HUES6 (cell line): Measurements from ENCODE around the gene OR2T34.
"Not testable (repeated sequence)": the region's sequence is repeated elsewhere in the genome, so short reads cannot be mapped to it uniquely, and the experiment has no call there.

Experiments used
- H3K27ac ChIP-seq: 2 replicates; pipeline ENCODE4 v1.7.0; 2013; ENCODE audit warnings: low read depth, mild to moderate bottlenecking, low read length, inconsistent platforms
- H3K27me3 ChIP-seq: 2 replicates; pipeline ENCODE4 v1.6.1; 2013; ENCODE audit warnings: low read length; ENCODE audit not compliant: control insufficient read depth, insufficient read depth
- H3K36me3 ChIP-seq: 2 replicates; pipeline ENCODE4 v1.6.1; 2013; ENCODE audit warnings: low read length; ENCODE audit not compliant: control insufficient read depth, insufficient read depth
- H3K4me1 ChIP-seq: 2 replicates; pipeline ENCODE4 v1.6.1; 2013; ENCODE audit warnings: low read length; ENCODE audit not compliant: control insufficient read depth, insufficient read depth
- H3K4me3 ChIP-seq: 2 replicates; pipeline ENCODE4 v1.5.1; 2013; ENCODE audit warnings: low read depth, low read length
- H3K9ac ChIP-seq: one replicate; pipeline ENCODE4 v1.6.1; 2013; ENCODE audit warnings: mild to moderate bottlenecking, low read length
- H3K9me3 ChIP-seq: 2 replicates; pipeline ENCODE4 v1.6.1; 2013; ENCODE audit warnings: low read depth, low read length; ENCODE audit not compliant: control insufficient read depth, insufficient read depth

OR2T34 gene

GRCh38 chr1:248593226-248593625, 18.7 kb upstream of the OR2T34 start:
- no peaks in the 10 kb centered on the region for H3K36me3 ChIP-seq
- H3K4me1 ChIP-seq: no peaks in the 10 kb centered on the region
- no peaks in the 10 kb centered on the region for H3K27me3 ChIP-seq
- H3K9me3 ChIP-seq: peaks cover 37% of the 10 kb centered on the region; the same call in 1 of the 2 replicates
- H3K27ac ChIP-seq: no peak overlapping the region
- H3K4me3 ChIP-seq: no peak overlapping the region; the same call in 1 of the 2 replicates
- no peak overlapping the region for H3K9ac ChIP-seq

DNA sequence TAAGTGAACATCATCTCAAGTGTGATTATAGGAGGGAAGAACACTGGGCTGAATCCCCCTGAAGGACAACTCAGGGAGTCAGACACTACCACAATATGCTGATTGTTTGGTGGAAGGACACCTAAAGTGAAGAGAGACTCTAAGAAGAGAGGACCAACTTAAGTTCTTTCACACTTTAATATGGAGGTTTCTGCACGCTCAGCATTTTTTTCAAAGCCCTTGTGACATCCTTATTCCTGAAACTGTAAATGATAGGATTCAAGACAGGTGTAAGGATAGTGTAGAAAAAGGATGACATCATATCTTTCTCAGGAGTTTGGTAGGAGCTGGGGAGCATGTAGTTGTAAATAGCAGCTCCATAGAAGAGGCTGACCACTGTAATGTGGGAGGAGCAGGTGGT, 18.1 kb upstream of the OR2T34 start:
- H3K4me3 ChIP-seq: no peak overlapping the region; the same call in 1 of the 2 replicates
- H3K4me1 ChIP-seq: no peaks in the 10 kb centered on the region
- H3K9me3 ChIP-seq: peaks cover 38% of the 10 kb centered on the region; the same call in 1 of the 2 replicates
- H3K9ac ChIP-seq: no peak overlapping the region
- H3K27me3 ChIP-seq: no peaks in the 10 kb centered on the region
- no peaks in the 10 kb centered on the region for H3K36me3 ChIP-seq
- no peak overlapping the region for H3K27ac ChIP-seq

GRCh38 chr1:248590055-248590454, 15.5 kb upstream of the OR2T34 start:
- H3K27ac ChIP-seq: no peak overlapping the region
- H3K4me3 ChIP-seq: no peak overlapping the region
- H3K9me3 ChIP-seq: peaks cover 26% of the 10 kb centered on the region; the same call in 1 of the 2 replicates
- H3K9ac ChIP-seq: no peak overlapping the region
- no peaks in the 10 kb centered on the region for H3K27me3 ChIP-seq
- H3K4me1 ChIP-seq: no peaks in the 10 kb centered on the region
- no peaks in the 10 kb centered on the region for H3K36me3 ChIP-seq

DNA sequence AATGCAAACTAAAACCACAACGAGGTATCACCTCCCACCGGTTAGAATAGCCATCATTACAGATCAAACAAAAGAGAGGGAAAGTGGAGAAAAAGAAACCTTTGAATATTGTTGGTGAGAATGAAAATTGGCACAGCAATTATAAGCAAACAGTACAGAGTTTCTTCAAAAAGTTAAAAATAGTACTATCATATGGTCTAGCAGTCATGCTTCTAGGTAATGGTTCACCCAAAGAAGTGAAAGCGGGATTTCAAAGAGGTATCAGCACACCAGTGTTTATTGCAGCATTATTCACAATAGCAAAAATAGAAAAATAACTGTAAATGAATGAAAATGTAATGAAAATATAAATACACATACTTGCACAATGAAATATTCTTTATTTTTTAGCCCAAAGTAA, 14.8 kb upstream of the OR2T34 start:
- Histone ChIP-seq H3K4me1 (no peaks in the 10 kb centered on the region), H3K9me3 (peaks cover 22% of the 10 kb centered on the region; the same call in 1 of the 2 replicates), H3K9ac (no peak overlapping the region), H3K27me3 (no peaks in the 10 kb centered on the region), H3K27ac (no peak overlapping the region), H3K36me3 (no peaks in the 10 kb centered on the region), H3K4me3 (no peak overlapping the region)

DNA sequence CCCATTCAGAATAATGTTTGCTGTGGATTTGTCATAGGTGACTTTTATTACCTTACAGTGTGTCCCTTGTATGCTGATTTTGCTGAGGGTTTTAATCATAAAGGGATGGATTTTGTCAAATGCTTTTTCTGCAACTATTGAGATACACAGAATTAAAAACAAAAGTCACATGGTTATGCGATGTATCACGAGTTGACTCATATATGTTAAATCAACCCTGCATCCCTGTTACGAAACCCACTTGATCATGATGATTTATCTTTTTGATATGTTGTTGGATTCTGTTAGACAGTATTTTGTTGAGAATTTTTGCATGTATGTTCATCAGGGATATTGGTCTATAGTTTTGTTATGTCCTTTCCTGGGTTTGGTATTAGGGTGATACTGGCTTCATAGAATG, 10.7 kb upstream of the OR2T34 start:
- peaks cover 7% of the 10 kb centered on the region; the same call in 1 of the 2 replicates for H3K9me3 ChIP-seq
- H3K9ac ChIP-seq: no peak overlapping the region
- no peaks in the 10 kb centered on the region for H3K27me3 ChIP-seq
- H3K36me3 ChIP-seq: no peaks in the 10 kb centered on the region
- no peaks in the 10 kb centered on the region for H3K4me1 ChIP-seq
- no peak overlapping the region for H3K4me3 ChIP-seq
- no peak overlapping the region for H3K27ac ChIP-seq

- Histone ChIP-seq H3K36me3 (no peaks in the 10 kb centered on the region), H3K9me3 (peaks cover 9% of the 10 kb centered on the region; the same call in 1 of the 2 replicates)
Observed at GRCh38 chr1:248576260-248576980, 1.9 kb upstream of the OR2T34 start.

GRCh38 chr1:248573856-248574255, 701 bp downstream of the OR2T34 start:
- H3K9ac ChIP-seq, H3K27ac ChIP-seq, H3K27me3 ChIP-seq, H3K36me3 ChIP-seq, H3K9me3 ChIP-seq, H3K4me3 ChIP-seq, H3K4me1 ChIP-seq: not testable (repeated sequence)

More at GRCh38 chr1:248576260-248576980, 1.9 kb upstream of the OR2T34 start:
- Histone ChIP-seq H3K27me3 (no peaks in the 10 kb centered on the region), H3K27ac (no peak overlapping the region), H3K4me1 (no peaks in the 10 kb centered on the region), H3K4me3 (no peak overlapping the region), H3K9ac (no peak overlapping the region)

GRCh38 chr1:248572049-248572448, 2.5 kb downstream of the OR2T34 start:
- H3K9me3 ChIP-seq, H3K27me3 ChIP-seq: not testable (repeated sequence)

DNA sequence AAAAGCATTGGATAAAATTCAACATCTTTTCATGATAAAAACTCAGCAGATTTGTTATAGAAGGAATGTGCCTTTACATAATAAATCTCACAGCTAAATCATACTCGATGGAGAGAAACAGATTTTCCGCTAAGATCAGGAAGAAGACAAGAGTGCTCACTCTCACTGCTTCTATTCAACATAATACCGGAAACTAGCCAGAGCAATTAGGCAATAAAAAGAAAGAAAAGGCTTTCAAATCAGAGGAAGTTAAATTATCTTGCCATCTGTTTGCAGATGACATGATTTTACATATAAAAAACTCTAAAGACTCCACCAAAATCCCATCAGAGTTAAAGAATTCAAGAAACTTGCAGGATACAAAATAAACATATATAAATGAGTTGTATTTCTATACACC, 3.7 kb downstream of the OR2T34 start:
- H3K36me3 ChIP-seq, H3K4me3 ChIP-seq, H3K9me3 ChIP-seq, H3K9ac ChIP-seq, H3K27me3 ChIP-seq, H3K4me1 ChIP-seq, H3K27ac ChIP-seq: not testable (repeated sequence)

More at GRCh38 chr1:248572049-248572448, 2.5 kb downstream of the OR2T34 start:
- H3K4me3 ChIP-seq, H3K9ac ChIP-seq, H3K4me1 ChIP-seq, H3K36me3 ChIP-seq, H3K27ac ChIP-seq: not testable (repeated sequence)

GRCh38 chr1:248569049-248569448, 5.5 kb downstream of the OR2T34 start:
- not testable (repeated sequence) for H3K36me3 ChIP-seq, H3K27me3 ChIP-seq, H3K9me3 ChIP-seq, H3K27ac ChIP-seq, H3K4me1 ChIP-seq, H3K4me3 ChIP-seq, H3K9ac ChIP-seq

DNA sequence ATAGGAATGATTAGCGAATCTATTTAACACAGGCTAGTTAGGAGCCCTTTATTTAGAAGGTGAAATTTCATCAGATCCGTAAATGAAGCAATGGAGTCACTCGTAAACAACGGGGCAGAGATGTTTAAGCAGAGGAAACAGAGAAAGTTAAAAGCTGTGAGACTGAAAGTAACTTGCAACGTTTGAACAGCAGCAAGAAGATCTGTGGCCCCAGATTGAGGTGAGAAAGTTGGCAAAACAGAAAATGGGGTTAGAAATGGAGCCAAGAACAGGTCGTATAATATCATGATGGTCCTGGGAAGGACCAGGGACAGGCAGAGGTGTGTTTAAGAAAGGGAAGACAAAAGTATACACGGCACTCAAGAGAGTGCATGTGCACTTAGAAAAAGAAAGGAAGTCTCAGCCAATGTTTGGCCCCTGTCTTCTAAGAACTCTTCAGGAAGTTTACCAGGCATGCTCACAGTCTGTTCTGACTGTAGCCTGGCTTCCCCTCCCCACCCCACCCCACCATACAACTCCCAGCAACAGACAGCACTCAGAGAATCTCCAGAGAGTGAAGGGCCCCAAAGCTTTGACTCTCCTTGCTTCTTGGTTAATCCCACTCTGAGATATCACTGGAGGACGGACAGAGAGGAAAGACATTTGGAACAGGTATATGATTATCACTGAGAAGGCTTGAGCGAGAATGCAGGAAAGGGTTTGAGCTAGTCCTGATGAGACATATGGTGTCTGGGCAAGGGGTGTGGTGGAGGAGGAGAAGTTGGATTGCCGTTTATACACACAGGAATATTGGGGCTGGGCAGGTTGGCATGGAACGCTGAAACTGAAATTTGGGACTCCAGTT, 8.8 kb downstream of the OR2T34 start:
- not testable (repeated sequence) for H3K9me3 ChIP-seq, H3K4me3 ChIP-seq, H3K36me3 ChIP-seq, H3K27ac ChIP-seq, H3K27me3 ChIP-seq, H3K4me1 ChIP-seq, H3K9ac ChIP-seq
